GM20000 (cell line): Measurements from ENCODE around the gene PPP6R3.

Experiments used
- DNase-seq: peaks from one replicate; pipeline ENCODE4 v3.0.0; 2012; ENCODE audit warnings: low spot score
- TF ChIP-seq, protein P1 (sequence below): IDR thresholded peaks from 2 replicates; pipeline ENCODE4 v1.5.1; 2012; ENCODE audit warnings: mild to moderate bottlenecking, control low read depth; ENCODE audit errors: extremely low read depth, missing control alignments

The PPP6R3 gene

DNA sequence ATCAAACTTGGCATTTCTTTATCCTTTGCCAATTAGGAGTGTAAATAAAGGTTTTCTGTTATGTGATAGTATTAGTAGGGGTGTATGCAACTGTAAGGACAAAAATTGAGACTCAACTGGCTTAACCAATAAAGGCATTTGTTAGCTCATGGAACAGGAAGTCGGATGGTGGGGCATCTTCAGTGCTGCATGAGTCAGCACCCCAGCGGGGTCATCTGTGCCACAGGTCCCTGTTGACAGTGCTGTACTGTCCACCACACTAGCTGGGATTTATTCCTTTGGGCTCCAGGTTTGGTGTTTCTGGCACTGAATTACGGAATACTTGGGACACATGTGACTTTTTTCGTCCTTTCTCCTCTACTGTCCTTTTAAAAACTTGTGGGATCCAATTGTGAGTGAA is 86.0 kb downstream of the PPP6R3 start:
- DNase-seq: no peak
- TF ChIP-seq, protein P1, sequence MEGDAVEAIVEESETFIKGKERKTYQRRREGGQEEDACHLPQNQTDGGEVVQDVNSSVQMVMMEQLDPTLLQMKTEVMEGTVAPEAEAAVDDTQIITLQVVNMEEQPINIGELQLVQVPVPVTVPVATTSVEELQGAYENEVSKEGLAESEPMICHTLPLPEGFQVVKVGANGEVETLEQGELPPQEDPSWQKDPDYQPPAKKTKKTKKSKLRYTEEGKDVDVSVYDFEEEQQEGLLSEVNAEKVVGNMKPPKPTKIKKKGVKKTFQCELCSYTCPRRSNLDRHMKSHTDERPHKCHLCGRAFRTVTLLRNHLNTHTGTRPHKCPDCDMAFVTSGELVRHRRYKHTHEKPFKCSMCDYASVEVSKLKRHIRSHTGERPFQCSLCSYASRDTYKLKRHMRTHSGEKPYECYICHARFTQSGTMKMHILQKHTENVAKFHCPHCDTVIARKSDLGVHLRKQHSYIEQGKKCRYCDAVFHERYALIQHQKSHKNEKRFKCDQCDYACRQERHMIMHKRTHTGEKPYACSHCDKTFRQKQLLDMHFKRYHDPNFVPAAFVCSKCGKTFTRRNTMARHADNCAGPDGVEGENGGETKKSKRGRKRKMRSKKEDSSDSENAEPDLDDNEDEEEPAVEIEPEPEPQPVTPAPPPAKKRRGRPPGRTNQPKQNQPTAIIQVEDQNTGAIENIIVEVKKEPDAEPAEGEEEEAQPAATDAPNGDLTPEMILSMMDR: no peak

GRCh38 chr11:68549789-68550484 is 89.4 kb downstream of the PPP6R3 start:
- TF ChIP-seq, protein P1: no peak
- no peak for DNase-seq

GRCh38 chr11:68550485-68550817 is 89.9 kb downstream of the PPP6R3 start:
- TF ChIP-seq, protein P1: no peak
- DNase-seq: no peak

DNA sequence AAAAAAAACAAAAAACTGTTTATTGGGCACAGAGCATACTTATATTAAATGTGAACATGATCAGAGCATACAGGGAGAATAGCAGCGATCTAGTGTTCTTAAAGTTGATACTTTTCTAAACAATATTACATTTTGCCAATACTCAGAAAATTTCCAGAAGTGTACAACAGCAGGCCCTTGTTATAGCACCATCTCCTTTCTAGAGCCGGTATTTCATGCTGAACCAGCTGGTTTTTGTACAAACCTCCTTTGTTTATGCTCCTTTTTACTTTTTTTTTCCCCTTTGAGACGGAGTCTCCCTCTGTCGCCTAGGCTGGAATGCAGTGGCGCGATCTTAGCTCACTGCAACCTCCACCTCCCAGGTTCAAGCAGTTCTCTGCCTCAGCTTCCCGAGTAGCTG is 90.7 kb downstream of the PPP6R3 start:
- no peak for DNase-seq
- TF ChIP-seq, protein P1: no peak

DNA sequence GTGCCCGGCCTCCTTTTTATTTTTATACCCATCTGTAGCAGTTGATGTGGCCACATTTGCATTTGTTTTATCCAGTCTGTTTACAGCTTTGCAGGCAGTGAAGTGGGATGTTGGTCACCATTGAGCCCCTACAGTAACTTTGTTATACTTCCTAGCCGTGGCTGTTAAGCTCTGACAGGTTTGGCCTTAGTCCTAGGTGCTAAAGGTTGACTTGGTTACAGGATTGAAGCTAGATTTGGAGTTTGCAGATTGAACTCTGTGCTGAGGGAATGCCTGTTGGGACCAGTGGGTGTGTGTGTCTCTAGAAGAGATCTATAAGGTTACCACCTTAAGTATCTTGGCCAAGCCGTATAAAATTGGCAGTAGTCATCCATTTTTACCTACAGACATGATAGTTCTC is 91.2 kb downstream of the PPP6R3 start:
- TF ChIP-seq, protein P1: no peak
- DNase-seq: no peak

GRCh38 chr11:68552542-68552941 is 92.0 kb downstream of the PPP6R3 start:
- DNase-seq: no peak
- TF ChIP-seq, protein P1: no peak

GRCh38 chr11:68560216-68560615 is 99.7 kb downstream of the PPP6R3 start:
- TF ChIP-seq, protein P1: no peak
- no peak for DNase-seq
